ENCODE results near the gene FCMR. TPM values are rescaled to one million over a fixed set of nuclear protein-coding genes. Genes with fewer than 3 reads are reported as not detected.

Gene FCMR
- total RNA-seq, 2 donors from 2014 or later, result 206 to 249 TPM

DNA sequence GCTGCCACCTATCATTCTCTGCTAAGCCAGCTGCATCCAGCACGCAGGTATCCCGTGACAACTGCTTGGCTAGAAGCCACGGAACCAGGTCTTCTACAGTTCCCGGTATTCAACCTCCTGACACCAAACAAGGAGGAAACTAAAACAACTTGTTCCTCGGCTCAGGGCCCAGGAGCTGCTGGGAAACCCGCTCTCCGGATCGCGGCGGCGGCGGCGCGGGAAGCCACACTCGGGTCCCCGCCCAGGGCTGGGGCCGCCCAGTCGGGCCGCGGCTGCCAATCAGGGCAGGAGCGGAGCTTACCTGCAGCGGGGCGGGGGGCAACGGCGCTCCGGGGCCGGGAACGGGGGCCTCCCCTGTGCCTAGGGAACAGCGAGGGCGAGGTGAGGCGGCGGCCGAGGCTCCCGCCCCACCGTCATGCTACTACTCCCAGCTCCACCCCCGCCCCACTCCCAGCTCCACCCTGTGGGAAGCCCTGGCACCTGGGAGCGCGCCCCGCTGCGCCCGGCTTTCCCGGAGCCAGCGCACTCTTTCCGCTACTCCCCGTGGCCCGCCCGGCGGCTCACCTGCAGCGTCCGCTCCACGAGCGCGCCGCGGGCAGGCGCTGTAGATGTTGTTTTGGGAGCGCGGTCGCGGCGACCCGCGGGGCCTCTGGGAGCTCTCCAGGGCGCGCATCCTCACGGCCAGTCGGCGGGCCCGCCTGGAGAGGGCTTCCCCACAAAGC, 12.4 kb downstream of the FCMR start:
- peak overlapping the region; percentile 69 for H3K27ac Mint-ChIP-seq
- ATAC-seq (peak; percentile 77), DNase-seq (peak; percentile 44 to 49 (median 45))
- peak overlapping the region; percentile 84 for H3K4me3 Mint-ChIP-seq
- peaks cover 16% of the 10 kb centered on the region for H3K36me3 Mint-ChIP-seq (ENCODE audit: low read depth)
- H3K9me3 ChIP-seq (ENCODE audit: control insufficient read depth, low read length, poor library complexity, severe bottlenecking), result no peaks in the 10 kb centered on the region
- peaks cover 63% of the 10 kb centered on the region for H3K4me1 Mint-ChIP-seq
- H3K27me3 Mint-ChIP-seq, result no peaks in the 10 kb centered on the region

- peak overlapping the region; percentile 64 for H3K4me3 Mint-ChIP-seq
- no peaks in the 10 kb centered on the region for H3K27me3 Mint-ChIP-seq
- H3K36me3 Mint-ChIP-seq (ENCODE audit: low read depth), result peaks cover 16% of the 10 kb centered on the region
- no peaks in the 10 kb centered on the region for H3K9me3 ChIP-seq (ENCODE audit: control insufficient read depth, low read length, poor library complexity, severe bottlenecking)
- peak overlapping the region; percentile 87 for H3K27ac Mint-ChIP-seq
- DNase-seq (no peak), ATAC-seq (no peak)
- H3K4me1 Mint-ChIP-seq, result peaks cover 58% of the 10 kb centered on the region
These were observed 13.7 kb downstream of the FCMR start for GRCh38 chr1:206908038-206908437.

- ATAC-seq, result no peak
- Mint-ChIP-seq H3K4me1 (peaks cover 54% of the 10 kb centered on the region), H3K27ac (peak overlapping the region; percentile 87), H3K36me3 (ENCODE audit: low read depth) (peaks cover 16% of the 10 kb centered on the region), H3K27me3 (no peaks in the 10 kb centered on the region), H3K4me3 (peak overlapping the region; percentile 64)
- H3K9me3 ChIP-seq (ENCODE audit: control insufficient read depth, low read length, poor library complexity, severe bottlenecking), result no peaks in the 10 kb centered on the region
- no peak for DNase-seq
These were observed 14.3 kb downstream of the FCMR start for GRCh38 chr1:206907304-206907991.

GRCh38 chr1:206905295-206906164, 16.2 kb downstream of the FCMR start:
- peak overlapping the region; percentile 97 for H3K27ac Mint-ChIP-seq
- peaks cover 14% of the 10 kb centered on the region for H3K36me3 Mint-ChIP-seq (ENCODE audit: low read depth)
- H3K4me1 Mint-ChIP-seq, result peaks cover 47% of the 10 kb centered on the region
- no peak for DNase-seq
- peak; percentile 26 for ATAC-seq
- peak overlapping the region; percentile 85 for H3K4me3 Mint-ChIP-seq
- no peaks in the 10 kb centered on the region for H3K27me3 Mint-ChIP-seq
- no peaks in the 10 kb centered on the region for H3K9me3 ChIP-seq (ENCODE audit: control insufficient read depth, low read length, poor library complexity, severe bottlenecking)

DNA sequence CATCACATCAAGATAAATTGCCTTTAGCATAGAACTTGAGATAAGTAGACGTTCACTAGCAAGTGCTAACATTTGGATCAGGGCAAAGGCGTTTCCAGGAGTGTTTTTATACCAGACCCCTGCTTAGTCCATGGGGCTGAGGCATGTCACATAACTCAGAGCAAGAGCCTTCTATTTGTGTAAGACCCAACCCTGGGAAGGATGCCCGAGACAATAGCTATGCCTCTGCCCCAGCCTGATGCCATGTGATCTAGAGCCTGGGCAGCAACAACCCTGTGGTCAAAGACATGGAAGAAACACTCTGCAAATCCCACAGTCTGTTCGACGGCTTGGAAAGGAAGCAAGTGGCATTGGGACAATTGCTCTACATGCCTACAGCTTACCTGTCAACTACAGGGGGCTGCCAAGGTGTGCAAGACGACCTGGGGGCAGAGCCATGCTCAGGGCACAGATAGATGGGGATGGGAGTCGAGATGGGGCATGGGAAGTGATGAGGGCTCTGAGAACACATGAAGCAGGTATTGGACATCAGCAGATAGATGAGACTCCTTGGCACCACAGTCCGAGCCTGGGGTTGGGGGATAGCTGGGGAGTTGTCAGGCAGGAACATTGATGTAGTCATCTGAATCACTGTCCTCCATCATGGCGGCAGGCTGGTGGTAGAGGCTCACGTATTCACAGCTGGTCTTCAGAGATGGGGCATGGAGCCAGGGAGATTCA, 17.2 kb downstream of the FCMR start:
- DNase-seq, result no peak
- Mint-ChIP-seq H3K4me1 (peaks cover 45% of the 10 kb centered on the region), H3K27ac (peak overlapping the region; percentile 97), H3K4me3 (peak overlapping the region; percentile 4), H3K36me3 (ENCODE audit: low read depth) (peaks cover 14% of the 10 kb centered on the region), H3K27me3 (no peaks in the 10 kb centered on the region)
- no peak for ATAC-seq
- H3K9me3 ChIP-seq (ENCODE audit: control insufficient read depth, low read length, poor library complexity, severe bottlenecking), result no peaks in the 10 kb centered on the region

DNA sequence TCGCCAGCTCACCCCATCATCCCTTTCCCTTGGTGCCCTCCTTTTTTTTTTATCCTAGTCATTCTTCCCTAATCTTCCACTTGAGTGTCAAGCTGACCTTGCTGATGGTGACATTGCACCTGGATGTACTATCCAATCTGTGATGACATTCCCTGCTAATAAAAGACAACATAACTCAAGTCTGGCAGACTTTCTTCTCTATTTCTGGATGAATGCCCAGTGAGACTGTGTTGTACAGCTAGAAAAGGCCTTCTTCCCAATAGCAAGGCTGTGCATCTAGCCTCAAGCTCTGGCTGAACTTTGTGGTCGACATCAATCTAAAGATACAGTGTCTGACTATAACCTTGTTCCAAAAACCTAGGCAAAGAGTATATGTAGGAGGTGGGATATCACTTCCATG, 18.1 kb downstream of the FCMR start:
- H3K9me3 ChIP-seq (ENCODE audit: control insufficient read depth, low read length, poor library complexity, severe bottlenecking), result no peaks in the 10 kb centered on the region
- ATAC-seq (no peak), DNase-seq (no peak)
- Mint-ChIP-seq H3K4me1 (peaks cover 45% of the 10 kb centered on the region), H3K4me3 (no peak overlapping the region), H3K27ac (peak overlapping the region; percentile 97), H3K36me3 (ENCODE audit: low read depth) (peaks cover 14% of the 10 kb centered on the region), H3K27me3 (no peaks in the 10 kb centered on the region)

GRCh38 chr1:206902702-206903101, 19.0 kb downstream of the FCMR start:
- peaks cover 12% of the 10 kb centered on the region for H3K36me3 Mint-ChIP-seq (ENCODE audit: low read depth)
- no peak for ATAC-seq
- DNase-seq, result no peak
- no peaks in the 10 kb centered on the region for H3K9me3 ChIP-seq (ENCODE audit: control insufficient read depth, low read length, poor library complexity, severe bottlenecking)
- no peak overlapping the region for H3K4me3 Mint-ChIP-seq
- H3K27ac Mint-ChIP-seq, result peak overlapping the region; percentile 32
- peaks cover 1% of the 10 kb centered on the region for H3K27me3 Mint-ChIP-seq
- H3K4me1 Mint-ChIP-seq, result peaks cover 40% of the 10 kb centered on the region

GRCh38 chr1:206901944-206902343, 19.8 kb downstream of the FCMR start:
- H3K9me3 ChIP-seq (ENCODE audit: control insufficient read depth, low read length, poor library complexity, severe bottlenecking), result no peaks in the 10 kb centered on the region
- Mint-ChIP-seq H3K27ac (peak overlapping the region; percentile 6), H3K36me3 (ENCODE audit: low read depth) (peaks cover 12% of the 10 kb centered on the region), H3K4me1 (peaks cover 42% of the 10 kb centered on the region), H3K27me3 (peaks cover 7% of the 10 kb centered on the region), H3K4me3 (no peak overlapping the region)
- no peak for DNase-seq
- ATAC-seq, result no peak

DNA sequence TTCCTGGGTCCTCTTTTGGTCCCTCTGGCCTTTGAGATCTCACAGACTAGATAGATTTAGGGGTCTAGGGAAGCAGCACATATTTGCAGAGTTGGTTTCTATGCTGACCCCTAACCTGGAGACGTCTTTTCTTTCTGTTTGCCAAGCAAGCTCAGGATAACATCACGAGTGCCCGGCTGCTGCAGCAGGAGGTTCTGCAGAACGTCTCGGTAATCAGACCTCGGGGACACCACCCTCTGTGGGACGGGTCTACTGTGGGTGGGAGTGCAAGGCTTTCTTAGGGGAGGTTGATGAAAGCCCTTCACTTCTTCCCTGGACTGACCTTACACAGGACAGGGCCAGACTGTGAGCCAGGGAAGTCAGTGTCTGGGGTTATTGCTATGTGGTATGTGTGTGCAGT, 21.6 kb downstream of the FCMR start:
- DNase-seq (no peak), ATAC-seq (no peak)
- Mint-ChIP-seq H3K4me1 (peaks cover 26% of the 10 kb centered on the region), H3K27ac (peak overlapping the region; percentile 72), H3K36me3 (ENCODE audit: low read depth) (peaks cover 6% of the 10 kb centered on the region), H3K4me3 (no peak overlapping the region), H3K27me3 (peaks cover 14% of the 10 kb centered on the region)
- H3K9me3 ChIP-seq (ENCODE audit: control insufficient read depth, low read length, poor library complexity, severe bottlenecking), result no peaks in the 10 kb centered on the region

- DNase-seq (no peak), ATAC-seq (no peak)
- Mint-ChIP-seq H3K4me3 (no peak overlapping the region), H3K4me1 (peaks cover 21% of the 10 kb centered on the region), H3K27me3 (peaks cover 14% of the 10 kb centered on the region), H3K27ac (peak overlapping the region; percentile 72), H3K36me3 (ENCODE audit: low read depth) (peaks cover 4% of the 10 kb centered on the region)
- no peaks in the 10 kb centered on the region for H3K9me3 ChIP-seq (ENCODE audit: control insufficient read depth, low read length, poor library complexity, severe bottlenecking)
These were observed 22.0 kb downstream of the FCMR start for GRCh38 chr1:206899717-206900116.

DNA sequence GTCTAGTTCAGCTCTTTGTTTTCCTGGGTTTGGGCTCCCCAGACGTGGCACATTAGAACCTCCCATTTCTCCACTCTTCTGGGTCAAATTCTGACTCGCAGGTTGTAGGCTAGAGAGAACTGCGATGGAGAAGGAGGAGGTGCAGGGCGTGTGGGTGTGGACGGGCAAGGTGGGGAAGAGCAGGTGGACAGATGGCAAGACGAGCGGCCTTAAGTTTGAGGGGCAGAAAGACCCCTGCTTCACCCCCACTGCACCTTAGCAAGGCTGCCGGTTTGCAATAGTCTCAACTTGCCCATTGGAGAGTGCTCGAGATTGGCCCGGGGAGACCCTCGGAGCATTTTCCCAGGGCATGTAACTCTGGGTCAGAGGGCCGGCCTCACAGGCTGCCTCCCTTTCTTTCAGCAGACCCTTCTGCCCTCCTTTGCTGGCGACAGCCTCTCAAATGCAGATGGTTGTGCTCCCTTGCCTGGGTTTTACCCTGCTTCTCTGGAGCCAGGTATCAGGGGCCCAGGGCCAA, 22.8 kb downstream of the FCMR start:
- peak overlapping the region; percentile 60 for H3K27ac Mint-ChIP-seq
- ATAC-seq, result no peak
- DNase-seq, result no peak
- no peak overlapping the region for H3K4me3 Mint-ChIP-seq
- H3K9me3 ChIP-seq (ENCODE audit: control insufficient read depth, low read length, poor library complexity, severe bottlenecking), result no peaks in the 10 kb centered on the region
- H3K27me3 Mint-ChIP-seq, result peaks cover 20% of the 10 kb centered on the region
- peaks cover 2% of the 10 kb centered on the region for H3K36me3 Mint-ChIP-seq (ENCODE audit: low read depth)
- peaks cover 19% of the 10 kb centered on the region for H3K4me1 Mint-ChIP-seq

GRCh38 chr1:206898089-206898914, 23.4 kb downstream of the FCMR start:
- no peaks in the 10 kb centered on the region for H3K36me3 Mint-ChIP-seq (ENCODE audit: low read depth)
- ATAC-seq (no peak), DNase-seq (no peak)
- no peak overlapping the region for H3K4me3 Mint-ChIP-seq
- H3K27ac Mint-ChIP-seq, result peak overlapping the region; percentile 60
- peaks cover 15% of the 10 kb centered on the region for H3K4me1 Mint-ChIP-seq
- H3K27me3 Mint-ChIP-seq, result peaks cover 23% of the 10 kb centered on the region
- H3K9me3 ChIP-seq (ENCODE audit: control insufficient read depth, low read length, poor library complexity, severe bottlenecking), result no peaks in the 10 kb centered on the region
